H1 (cell line): ENCODE data around the gene ACER3. TPM values are rescaled to one million over a fixed set of nuclear protein-coding genes. Genes with fewer than 3 reads are reported as not detected.

Experiments
- CTCF ChIA-PET: fragments of 300-600 bp; sonication (Branson Sonifier 250); formaldehyde crosslinking; loops from one replicate; lab custom pipeline; 2021; ENCODE audit not compliant: partially characterized antibody; lab: Charles Lee
- POLR2A ChIA-PET: fragments of 300-600 bp; sonication (Branson Sonifier 250); formaldehyde crosslinking; loops from one replicate; lab custom pipeline; 2021; ENCODE audit warnings: inconsistent platforms; ENCODE audit not compliant: partially characterized antibody; lab: Charles Lee
- DNase-seq, 2 experiments: peaks; one replicate each; pipeline versions ENCODE4 v3.0.0 to v3.0.0-alpha.2; 2010 to 2022; ENCODE audit warnings: low spot score in 2 of 2, low read depth in 1 of 2, mixed read lengths in 1 of 2
- FAIRE-seq: peaks from 2 replicates; lab custom pipeline; 2011; peaks lifted over from hg19 to GRCh38; lab: Jason Lieb, UNC
- H2AFZ ChIP-seq: 2 replicates; pipeline ENCODE4 v1.8.1; 2012; ENCODE audit warnings: low read length, inconsistent platforms
- H2AK5ac ChIP-seq: 2 replicates; pipeline ENCODE4 v1.6.1; 2013; ENCODE audit warnings: low read depth, low read length
- H2BK120ac ChIP-seq: replicated peaks from 2 replicates; pipeline ENCODE3; 2013; ENCODE audit warnings: low read depth, low read length, inconsistent platforms
- H2BK12ac ChIP-seq: 2 replicates; pipeline ENCODE4 v1.6.1; 2013; ENCODE audit warnings: low read depth, low read length
- H2BK15ac ChIP-seq: 2 replicates; pipeline ENCODE4 v1.6.1; 2013; ENCODE audit warnings: low read length
- H2BK20ac ChIP-seq: 2 replicates; pipeline ENCODE4 v1.6.1; 2013; ENCODE audit warnings: low read length
- H2BK5ac ChIP-seq: 2 replicates; pipeline ENCODE4 v1.6.1; 2013; ENCODE audit warnings: low read depth, low read length
- H3K14ac ChIP-seq: 2 replicates; pipeline ENCODE4 v1.6.1; 2013; ENCODE audit warnings: inconsistent platforms; ENCODE audit not compliant: insufficient read length
- H3K18ac ChIP-seq: 2 replicates; pipeline ENCODE4 v1.6.1; 2013; ENCODE audit warnings: low read length; ENCODE audit errors: extremely low read depth
- H3K23ac ChIP-seq: 2 replicates; pipeline ENCODE4 v1.6.1; 2013; ENCODE audit warnings: inconsistent platforms; ENCODE audit not compliant: insufficient read length
- H3K23me2 ChIP-seq: 2 replicates; pipeline ENCODE4 v1.6.1; 2013; ENCODE audit warnings: low read depth, low read length
- H3K27ac ChIP-seq: 2 replicates; pipeline ENCODE4 v1.6.1; 2011; ENCODE audit warnings: low read depth, low read length, inconsistent platforms
- H3K27me3 ChIP-seq, 4 experiments: replicated peaks in 1 of 4; 1 replicate in 1 of 4; 2 replicates in 3 of 4; pipeline versions ENCODE4 v1.6.1 to v1.8.1; 2011 to 2013; ENCODE audit warnings: low read length in 3 of 4, mild to moderate bottlenecking in 3 of 4, inconsistent platforms in 2 of 4, mixed read lengths in 2 of 4, moderate library complexity in 1 of 4; ENCODE audit not compliant: control insufficient read depth in 3 of 4, insufficient read depth in 3 of 4; ENCODE audit errors: extremely low read depth in 1 of 4
- H3K36me3 ChIP-seq, 4 experiments: 2 replicates each; pipeline versions ENCODE4 v1.6.1 to v1.8.1; 2011 to 2013; ENCODE audit warnings: mild to moderate bottlenecking in 4 of 4, low read length in 3 of 4, moderate library complexity in 2 of 4, control low read depth in 1 of 4, inconsistent platforms in 1 of 4; ENCODE audit not compliant: insufficient read depth in 4 of 4, control insufficient read depth in 2 of 4
- H3K4ac ChIP-seq: replicated peaks from 2 replicates; pipeline ENCODE3; 2013; ENCODE audit warnings: low read length, low read depth, mixed read lengths, inconsistent platforms; ENCODE audit not compliant: insufficient read length
- H3K4me1 ChIP-seq, 4 experiments: replicated peaks in 1 of 4; 1 replicate in 1 of 4; 2 replicates in 3 of 4; pipeline versions ENCODE4 v1.6.1 to v1.8.1; 2011 to 2013; ENCODE audit warnings: low read length in 3 of 4, inconsistent platforms in 2 of 4, mixed read lengths in 1 of 4; ENCODE audit not compliant: insufficient read depth in 4 of 4, control insufficient read depth in 3 of 4
- H3K4me2 ChIP-seq, 2 experiments: 2 replicates each; pipeline versions ENCODE4 v1.6.1 to v1.8.1; 2011 to 2013; ENCODE audit warnings: low read depth in 2 of 2, low read length in 2 of 2, control low read depth in 1 of 2, inconsistent platforms in 1 of 2, mild to moderate bottlenecking in 1 of 2; ENCODE audit not compliant: insufficient read depth in 1 of 2
- H3K4me3 ChIP-seq, 4 experiments: fragments of 200-600, 300-600 bp in 1 of 4; sonication (generic), shearing (Covaris generic), sonication (Bioruptor Twin) in 1 of 4; 2 replicates each; pipeline versions ENCODE4 v1.5.1 to v1.8.1; 2011 to 2016; ENCODE audit warnings: low read length in 4 of 4, low read depth in 3 of 4, control low read depth in 2 of 4, inconsistent platforms in 2 of 4, mild to moderate bottlenecking in 2 of 4, mixed read lengths in 1 of 4, moderate library complexity in 1 of 4; ENCODE audit not compliant: insufficient read depth in 2 of 4; ENCODE audit errors: extremely low read depth in 1 of 4
- H3K56ac ChIP-seq: replicated peaks from 2 replicates; pipeline ENCODE3; 2013; ENCODE audit warnings: low read depth, mild to moderate bottlenecking, mixed read lengths, low read length, inconsistent platforms; ENCODE audit not compliant: insufficient read length
- H3K79me1 ChIP-seq: 2 replicates; pipeline ENCODE4 v1.6.1; 2013; ENCODE audit warnings: low read depth, low read length, control low read depth
- H3K79me2 ChIP-seq, 2 experiments: 2 replicates each; pipeline versions ENCODE4 v1.6.1 to v1.8.1; 2012 to 2013; ENCODE audit warnings: low read length in 2 of 2, mild to moderate bottlenecking in 2 of 2, inconsistent platforms in 1 of 2; ENCODE audit not compliant: insufficient read depth in 2 of 2, control insufficient read depth in 1 of 2
- H3K9ac ChIP-seq, 4 experiments: replicated peaks in 1 of 4; 1 replicate in 1 of 4; 2 replicates in 3 of 4; pipeline versions ENCODE4 v1.6.1 to v1.8.1; 2011 to 2013; ENCODE audit warnings: low read depth in 3 of 4, low read length in 3 of 4, control low read depth in 2 of 4, mild to moderate bottlenecking in 2 of 4, moderate library complexity in 2 of 4, inconsistent platforms in 1 of 4; ENCODE audit errors: extremely low read depth in 1 of 4
- H3K9me3 ChIP-seq, 2 experiments: 2 replicates each; pipeline versions ENCODE4 v1.6.1 to v1.8.1; 2012 to 2013; ENCODE audit warnings: mild to moderate bottlenecking in 2 of 2, moderate library complexity in 2 of 2, control low read depth in 1 of 2, inconsistent platforms in 1 of 2, low read depth in 1 of 2, low read length in 1 of 2, mixed read lengths in 1 of 2; ENCODE audit not compliant: insufficient read depth in 2 of 2
- H4K20me1 ChIP-seq, 2 experiments: replicated peaks in 1 of 2; 2 replicates each; pipeline versions ENCODE3 to v1.8.1; 2011 to 2013; ENCODE audit warnings: inconsistent platforms in 2 of 2, low read length in 2 of 2, mild to moderate bottlenecking in 1 of 2; ENCODE audit not compliant: insufficient read depth in 2 of 2, control insufficient read depth in 1 of 2
- H4K5ac ChIP-seq: 2 replicates; pipeline ENCODE4 v1.6.1; 2013; ENCODE audit warnings: low read length, low read depth, mixed read lengths, inconsistent platforms; ENCODE audit not compliant: insufficient read length
- H4K8ac ChIP-seq: 2 replicates; pipeline ENCODE4 v1.8.0; 2013; ENCODE audit warnings: mild to moderate bottlenecking, moderate library complexity, low read length, inconsistent platforms; ENCODE audit not compliant: insufficient read depth; ENCODE audit errors: extremely low read depth
- H4K91ac ChIP-seq: replicated peaks from 2 replicates; pipeline ENCODE3; 2013; ENCODE audit warnings: low read length, mixed read lengths, inconsistent platforms; ENCODE audit not compliant: insufficient read length
- TCF12 ChIP-seq: IDR thresholded peaks from 2 replicates; pipeline ENCODE4 v1.6.1; 2011; ENCODE audit warnings: low read depth, mild to moderate bottlenecking, low read length
- WGBS, 2 experiments: shearing (Covaris generic) in 1 of 2; methylation state at CpG; one replicate each; pipeline versions ENCODE4 v1.1.6 to v1.1.7; 2013 to 2015; ENCODE audit warnings: low lambda C conversion rate in 2 of 2, mixed read lengths in 2 of 2, inconsistent platforms in 1 of 2, low coverage in 1 of 2, missing lambda C conversion rate in 1 of 2; ENCODE audit not compliant: insufficient replicate concordance in 2 of 2, insufficient coverage in 1 of 2, insufficient read length in 1 of 2; ENCODE audit errors: extremely low coverage in 1 of 2, missing lambda C conversion rate in 1 of 2; 5-methylcytosine and 5-hydroxymethylcytosine counted together
- polyA plus RNA-seq, 7 experiments: library from polyadenylated mRNA; depleted of rRNA in 3 of 7; stranded (reverse) in 5 of 7; unstranded in 2 of 7; fragments of >200 nt in 5 of 7; fragments of 200-250 nt in 2 of 7; gene quantifications; 1 replicate in 5 of 7; 2 replicates in 1 of 7; 4 replicates in 1 of 7; pipeline versions ENCODE4 v1.2.1 to v1.2.3, GENCODE V29; 2011 to 2013; ENCODE audit warnings: missing spikeins in 2 of 7, mixed read lengths in 2 of 7
- total RNA-seq: library from RNA; stranded (reverse); fragmentation: NEBNext Ultra II Directional; extraction: Animal tissue kit (Norgen Biotek cat#: 25700); gene quantifications from 2 replicates; pipeline ENCODE4 v1.2.1, GENCODE V29; 2021
- TF ChIP-seq, protein P1 (sequence below): IDR thresholded peaks from 2 replicates; pipeline ENCODE4 v1.6.1; 2012; ENCODE audit warnings: low read length, inconsistent platforms

Gene ACER3
- total and polyA plus RNA-seq, 2 of the 8 experiments (the other 6 are each of a cell fraction or from before 2014, with no cell fraction given), result 5.7 to 16.2 TPM

DNA sequence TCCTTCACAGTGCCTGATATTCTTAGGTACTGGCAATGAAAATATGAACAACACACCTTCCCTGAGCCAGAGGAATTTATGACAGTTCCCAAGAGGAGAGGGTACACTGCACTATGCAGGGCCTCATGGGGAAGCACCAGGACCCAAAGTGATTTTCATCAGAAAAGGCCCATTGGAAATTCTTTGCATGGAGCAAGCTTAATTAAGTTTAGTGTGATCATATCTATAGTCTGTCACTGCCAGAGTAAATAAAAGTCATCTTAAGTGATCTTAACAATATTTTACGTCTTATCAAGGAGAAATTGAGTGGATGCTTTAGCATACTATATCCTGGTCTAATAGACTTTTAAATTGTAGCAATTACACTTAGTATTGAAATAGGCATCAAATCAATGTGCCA, 86.5 kb downstream of the ACER3 start:
- no peak overlapping the region for H2BK15ac ChIP-seq
- no peak overlapping the region for H4K91ac ChIP-seq
- H3K79me1 ChIP-seq, result 0 out of 2 replicates have a peak, but pooled peaks cover 4% of the 10 kb centered on the region
- no peak overlapping the region for H2AK5ac ChIP-seq
- no peaks in the 10 kb centered on the region for H3K23me2 ChIP-seq
- H4K5ac ChIP-seq, result no peak overlapping the region
- no peak overlapping the region for H2BK20ac ChIP-seq
- H2BK12ac ChIP-seq, result no peak overlapping the region
- no peak overlapping the region for H4K8ac ChIP-seq
- WGBS, 2 experiments, result 87% methylated on average over 1 of the region's 1 CpG; no CpG with 5 or more reads in 1 of the 2 experiments
- POLR2A ChIA-PET, result no interaction called here
- peaks cover 0 to 18% of the 10 kb centered on the region in 2 experiments; a peak in 2 of 4 replicates for H3K79me2 ChIP-seq
- no peak overlapping the region for H3K56ac ChIP-seq
- H3K27me3 ChIP-seq, result no peaks in the 10 kb centered on the region
- H3K9ac ChIP-seq, result no peak overlapping the region
- no peak overlapping the region for H3K14ac ChIP-seq
- H3K27ac ChIP-seq, result no peak overlapping the region
- H3K4me1 ChIP-seq, result peaks cover 0 to 4% (median 1%) of the 10 kb centered on the region in 4 experiments; a peak in 5 of 7 replicates
- H3K36me3 ChIP-seq, result no peaks in the 10 kb centered on the region; a peak in 1 of 8 replicates
- no peak for DNase-seq
- FAIRE-seq, result no peak
- H2AFZ ChIP-seq, result no peak overlapping the region
- CTCF ChIA-PET, result interaction anchor here (0.7 to 1.9 kb wide), 5 partner anchors 27 to 225 kb away, joined by 3 to 7 read pairs (median 4); no protein-coding TSS in a partner anchor
- no peak overlapping the region for H2BK120ac ChIP-seq
- H3K23ac ChIP-seq, result no peak overlapping the region
- no peak overlapping the region for H3K4me2 ChIP-seq
- H3K18ac ChIP-seq, result no peak overlapping the region
- H2BK5ac ChIP-seq, result no peak overlapping the region
- peaks cover 0 to 4% of the 10 kb centered on the region in 2 experiments; a peak in 1 of 4 replicates for H3K9me3 ChIP-seq
- no peak overlapping the region for H3K4ac ChIP-seq
- TF ChIP-seq, protein P1, sequence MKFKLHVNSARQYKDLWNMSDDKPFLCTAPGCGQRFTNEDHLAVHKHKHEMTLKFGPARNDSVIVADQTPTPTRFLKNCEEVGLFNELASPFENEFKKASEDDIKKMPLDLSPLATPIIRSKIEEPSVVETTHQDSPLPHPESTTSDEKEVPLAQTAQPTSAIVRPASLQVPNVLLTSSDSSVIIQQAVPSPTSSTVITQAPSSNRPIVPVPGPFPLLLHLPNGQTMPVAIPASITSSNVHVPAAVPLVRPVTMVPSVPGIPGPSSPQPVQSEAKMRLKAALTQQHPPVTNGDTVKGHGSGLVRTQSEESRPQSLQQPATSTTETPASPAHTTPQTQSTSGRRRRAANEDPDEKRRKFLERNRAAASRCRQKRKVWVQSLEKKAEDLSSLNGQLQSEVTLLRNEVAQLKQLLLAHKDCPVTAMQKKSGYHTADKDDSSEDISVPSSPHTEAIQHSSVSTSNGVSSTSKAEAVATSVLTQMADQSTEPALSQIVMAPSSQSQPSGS, result no peak
- no peak for TF ChIP-seq TCF12
- TF ChIP-seq, all 59 proteins: peak for 0
- Histone ChIP-seq H4K20me1 (peaks cover 0 to 2% of the 10 kb centered on the region in 2 experiments), H3K4me3 (no peak overlapping the region)
